A673 (cell line): ENCODE data around the gene NKIRAS2.

ENCODE experiments used
- EZH2 ChIP-seq: fragments of 200-600 bp; sonication (generic); IDR thresholded peaks from 2 replicates; pipeline ENCODE4 v1.6.1; 2017; ENCODE audit warnings: borderline replicate concordance, low read depth, mild to moderate bottlenecking, mixed read lengths, antibody characterized with exemption, low read length; ENCODE audit not compliant: poor library complexity, severe bottlenecking
- TF ChIP-seq, protein P1 (sequence below): fragments of 300-800, 200-600 bp; sonication (generic); conservative IDR thresholded peaks from 2 replicates; pipeline ENCODE4 v1.5.1; 2017; ENCODE audit warnings: low read depth, mild to moderate bottlenecking, antibody characterized with exemption, low read length, moderate library complexity, mixed read lengths

DNA sequence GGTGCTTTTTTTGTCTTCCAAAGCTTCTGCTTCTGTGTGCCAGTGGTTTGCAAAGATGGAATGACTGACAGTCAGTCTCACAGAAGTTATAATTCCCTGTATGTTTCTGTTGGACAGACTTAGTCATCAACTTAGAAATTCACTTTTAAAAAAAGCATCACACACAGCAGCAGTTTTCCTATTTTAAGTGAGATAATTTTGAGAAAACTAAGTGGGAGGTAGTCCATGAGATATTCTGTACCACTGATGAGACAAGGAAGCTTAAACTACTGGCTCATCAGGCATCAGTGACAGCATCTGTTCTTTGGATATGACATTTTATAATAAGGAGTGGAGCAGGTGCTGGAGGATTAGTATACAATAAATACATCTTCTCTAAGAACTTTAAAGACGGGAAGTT is 33.3 kb upstream of the NKIRAS2 start:
- TF ChIP-seq, protein P1, sequence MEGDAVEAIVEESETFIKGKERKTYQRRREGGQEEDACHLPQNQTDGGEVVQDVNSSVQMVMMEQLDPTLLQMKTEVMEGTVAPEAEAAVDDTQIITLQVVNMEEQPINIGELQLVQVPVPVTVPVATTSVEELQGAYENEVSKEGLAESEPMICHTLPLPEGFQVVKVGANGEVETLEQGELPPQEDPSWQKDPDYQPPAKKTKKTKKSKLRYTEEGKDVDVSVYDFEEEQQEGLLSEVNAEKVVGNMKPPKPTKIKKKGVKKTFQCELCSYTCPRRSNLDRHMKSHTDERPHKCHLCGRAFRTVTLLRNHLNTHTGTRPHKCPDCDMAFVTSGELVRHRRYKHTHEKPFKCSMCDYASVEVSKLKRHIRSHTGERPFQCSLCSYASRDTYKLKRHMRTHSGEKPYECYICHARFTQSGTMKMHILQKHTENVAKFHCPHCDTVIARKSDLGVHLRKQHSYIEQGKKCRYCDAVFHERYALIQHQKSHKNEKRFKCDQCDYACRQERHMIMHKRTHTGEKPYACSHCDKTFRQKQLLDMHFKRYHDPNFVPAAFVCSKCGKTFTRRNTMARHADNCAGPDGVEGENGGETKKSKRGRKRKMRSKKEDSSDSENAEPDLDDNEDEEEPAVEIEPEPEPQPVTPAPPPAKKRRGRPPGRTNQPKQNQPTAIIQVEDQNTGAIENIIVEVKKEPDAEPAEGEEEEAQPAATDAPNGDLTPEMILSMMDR: no peak
- TF ChIP-seq EZH2: no peak
